ENCODE data around the gene HES7. TPM values are rescaled to one million over a fixed set of nuclear protein-coding genes. Genes with fewer than 3 reads are reported as not detected.

The HES7 gene
- total RNA-seq, 1 donor from 2014 or later = not detected

GRCh38 chr17:8143581-8144400, 19.9 kb upstream of the HES7 start:
- Mint-ChIP-seq H3K27me3 (no peaks in the 10 kb centered on the region), H3K36me3 (ENCODE audit: insufficient read depth) (peaks cover 24% of the 10 kb centered on the region), H3K4me3 (ENCODE audit: low read depth) (no peak overlapping the region), H3K9me3 (ENCODE audit: low read depth) (no peaks in the 10 kb centered on the region), H3K27ac (no peak overlapping the region), H3K4me1 (ENCODE audit: low read depth) (no peaks in the 10 kb centered on the region)
- TF ChIP-seq CTCF (IDR thresholded peaks at IDR 0.05; ENCODE audit: unreplicated experiment) = no peak
- no peak for DNase-seq (ENCODE audit: low spot score, unreplicated experiment)

DNA sequence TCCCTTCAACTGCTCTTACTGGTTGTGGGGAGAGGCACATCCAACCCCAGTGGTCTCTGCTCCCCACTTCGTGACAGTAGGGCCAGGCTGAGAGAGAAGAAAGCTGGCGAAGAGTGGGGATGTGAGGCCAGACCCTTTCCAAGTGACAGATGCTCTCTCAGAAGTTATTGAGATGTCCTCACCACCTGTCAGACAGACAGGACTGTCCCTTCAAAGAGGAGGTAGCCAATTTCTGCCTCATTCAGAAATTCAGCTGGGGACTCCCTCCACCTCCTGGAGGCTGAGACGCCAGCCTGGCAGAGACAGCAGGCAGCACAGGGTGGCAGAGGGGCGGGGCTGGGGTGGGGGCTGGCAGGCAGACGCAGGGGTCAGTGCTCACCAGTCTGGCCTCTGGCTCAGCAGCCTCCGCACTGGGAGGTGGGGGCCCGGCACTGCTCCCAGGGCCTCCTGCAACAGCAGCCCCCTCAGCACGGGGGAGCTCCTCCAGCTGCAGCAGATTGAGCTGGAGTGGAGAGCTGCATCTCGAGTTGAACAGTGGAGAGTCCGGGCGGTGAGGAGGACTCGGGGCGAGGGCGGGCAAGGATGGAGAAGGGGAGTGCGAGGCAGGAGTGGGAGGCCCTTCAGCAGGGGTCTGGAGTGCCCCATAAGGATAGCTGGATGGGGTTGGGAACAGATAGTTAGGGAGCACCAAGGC, 19.1 kb upstream of the HES7 start:
- no peak for TF ChIP-seq CTCF (IDR thresholded peaks at IDR 0.05; ENCODE audit: unreplicated experiment)
- no peak overlapping the region for H3K27ac Mint-ChIP-seq
- peaks cover 24% of the 10 kb centered on the region for H3K36me3 Mint-ChIP-seq (ENCODE audit: insufficient read depth)
- no peak overlapping the region for H3K4me3 Mint-ChIP-seq (ENCODE audit: low read depth)
- H3K9me3 Mint-ChIP-seq (ENCODE audit: low read depth) = no peaks in the 10 kb centered on the region
- H3K4me1 Mint-ChIP-seq (ENCODE audit: low read depth) = no peaks in the 10 kb centered on the region
- DNase-seq (ENCODE audit: low spot score, unreplicated experiment) = no peak
- no peaks in the 10 kb centered on the region for H3K27me3 Mint-ChIP-seq

- H3K4me1 Mint-ChIP-seq (ENCODE audit: low read depth) = no peaks in the 10 kb centered on the region
- H3K9me3 Mint-ChIP-seq (ENCODE audit: low read depth) = no peaks in the 10 kb centered on the region
- H3K27ac Mint-ChIP-seq = no peak overlapping the region
- no peak overlapping the region for H3K4me3 Mint-ChIP-seq (ENCODE audit: low read depth)
- H3K27me3 Mint-ChIP-seq = no peaks in the 10 kb centered on the region
- DNase-seq (ENCODE audit: low spot score, unreplicated experiment) = no peak
- no peak for TF ChIP-seq CTCF (IDR thresholded peaks at IDR 0.05; ENCODE audit: unreplicated experiment)
- peaks cover 23% of the 10 kb centered on the region for H3K36me3 Mint-ChIP-seq (ENCODE audit: insufficient read depth)
Measured at GRCh38 chr17:8142158-8142886, 18.4 kb upstream of the HES7 start.

DNA sequence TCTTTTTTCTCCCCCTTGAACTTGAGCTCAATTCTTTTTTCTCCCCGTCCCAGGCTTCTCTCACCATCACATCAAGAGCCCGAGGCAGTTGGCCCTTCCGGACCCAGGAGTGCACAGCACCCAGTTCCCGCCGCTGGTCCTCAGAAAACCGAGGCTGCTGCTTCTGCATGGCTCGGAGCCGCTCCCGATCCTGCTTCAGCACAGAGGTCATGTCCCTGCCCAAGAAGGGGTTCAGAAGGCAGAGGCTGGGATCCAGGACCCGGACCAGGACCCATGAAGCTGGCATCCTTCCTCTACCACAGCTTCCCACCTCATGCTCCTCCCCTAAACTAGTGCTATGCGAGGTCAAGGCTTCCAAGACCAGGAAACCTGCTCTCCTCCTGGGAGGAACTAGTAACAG, 17.8 kb upstream of the HES7 start:
- Mint-ChIP-seq H3K36me3 (ENCODE audit: insufficient read depth) (peaks cover 20% of the 10 kb centered on the region), H3K4me3 (ENCODE audit: low read depth) (no peak overlapping the region), H3K27me3 (peaks cover 2% of the 10 kb centered on the region), H3K4me1 (ENCODE audit: low read depth) (no peaks in the 10 kb centered on the region), H3K27ac (no peak overlapping the region), H3K9me3 (ENCODE audit: low read depth) (no peaks in the 10 kb centered on the region)
- no peak for DNase-seq (ENCODE audit: low spot score, unreplicated experiment)
- TF ChIP-seq CTCF (IDR thresholded peaks at IDR 0.05; ENCODE audit: unreplicated experiment) = no peak

DNA sequence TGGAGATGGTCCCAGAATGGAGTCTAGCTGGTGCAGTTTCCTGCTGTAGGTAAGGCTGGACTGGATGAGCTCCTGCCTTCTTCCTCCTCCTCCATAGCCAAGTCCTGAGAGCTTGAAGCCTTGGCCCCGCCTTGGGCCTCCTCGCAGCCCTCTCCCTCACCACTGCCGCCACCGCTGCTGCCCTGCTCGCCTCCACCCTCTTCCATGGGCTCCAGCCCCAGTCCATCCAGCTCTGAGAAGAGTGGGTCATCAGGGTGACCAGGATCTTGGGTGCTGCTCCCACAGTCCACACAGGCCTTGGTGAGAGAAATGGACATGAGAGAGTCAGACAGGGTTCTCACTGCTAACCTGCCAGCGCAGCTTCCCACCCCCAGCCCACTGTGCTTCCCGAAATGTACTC, 17.1 kb upstream of the HES7 start:
- Mint-ChIP-seq H3K27ac (no peak overlapping the region), H3K27me3 (peaks cover 4% of the 10 kb centered on the region), H3K36me3 (ENCODE audit: insufficient read depth) (peaks cover 14% of the 10 kb centered on the region), H3K9me3 (ENCODE audit: low read depth) (no peaks in the 10 kb centered on the region), H3K4me1 (ENCODE audit: low read depth) (no peaks in the 10 kb centered on the region), H3K4me3 (ENCODE audit: low read depth) (no peak overlapping the region)
- no peak for DNase-seq (ENCODE audit: low spot score, unreplicated experiment)
- TF ChIP-seq CTCF (IDR thresholded peaks at IDR 0.05; ENCODE audit: unreplicated experiment) = no peak

All from progenitor cell of endocrine pancreas (in vitro differentiated cells).